ENCODE measurements around the gene INSM2. TPM values are rescaled to one million over a fixed set of nuclear protein-coding genes. Genes with fewer than 3 reads are reported as not detected.

INSM2 gene
- total RNA-seq, 2 experiments from 2014 or later = 0.09 TPM; not detected in 1

- no peak overlapping the region for H3K4me3 ChIP-seq (ENCODE audit: low read depth, low read length, poor library complexity, severe bottlenecking)
- no peaks in the 10 kb centered on the region for H3K79me2 ChIP-seq (ENCODE audit: insufficient read depth, low read depth, low read length)
- H3K36me3 ChIP-seq (ENCODE audit: insufficient read depth, low read length) = no peaks in the 10 kb centered on the region
- H3K9me3 ChIP-seq (ENCODE audit: low read length) = no peaks in the 10 kb centered on the region
- BruUV-seq (replicated peaks) = no TSS peak
- H3K9me2 ChIP-seq (ENCODE audit: insufficient read depth, low read length) = no peaks in the 10 kb centered on the region
- H3K4me1 ChIP-seq (ENCODE audit: insufficient read depth, low read length, poor library complexity, severe bottlenecking) = no peaks in the 10 kb centered on the region
- POLR2A ChIA-PET = interaction anchor here (1.0 kb wide), 1 partner anchor 12 kb away, joined by 8 read pairs; no protein-coding TSS in a partner anchor
- TF ChIP-seq CTCF (conservative IDR thresholded peaks at IDR 0.05; ENCODE audit: low read length) (no peak), EZH2phosphoT487 (IDR thresholded peaks at IDR 0.05; ENCODE audit: borderline replicate concordance, low read depth, low read length) (no peak)
- DNase-seq (ENCODE audit: low spot score) = no peak
- CTCF ChIA-PET (ENCODE audit: unreplicated experiment) = no interaction called here
- H3K4me2 ChIP-seq (ENCODE audit: low read length) = no peak overlapping the region
- no peaks in the 10 kb centered on the region for H4K20me1 ChIP-seq (ENCODE audit: insufficient read depth, low read length)
- intact Hi-C loops (cut with micrococcal nuclease; ENCODE audit: unreplicated experiment) = no loop called here
- no peak overlapping the region for H2AFZ ChIP-seq (ENCODE audit: low read length)
- H3K27ac ChIP-seq (ENCODE audit: low read depth, low read length, poor library complexity, severe bottlenecking) = no peak overlapping the region
Observed at GRCh38 chr14:35578135-35578534, 44.2 kb downstream of the INSM2 start.

- H3K4me2 ChIP-seq (ENCODE audit: low read length) = no peak overlapping the region
- no peak overlapping the region for H3K4me3 ChIP-seq (ENCODE audit: low read depth, low read length, poor library complexity, severe bottlenecking)
- POLR2A ChIA-PET = interaction anchor here (0.6 kb wide), 1 partner anchor 31 kb away, joined by 3 read pairs; no protein-coding TSS in a partner anchor
- H3K4me1 ChIP-seq (ENCODE audit: insufficient read depth, low read length, poor library complexity, severe bottlenecking) = no peaks in the 10 kb centered on the region
- no peaks in the 10 kb centered on the region for H3K9me2 ChIP-seq (ENCODE audit: insufficient read depth, low read length)
- BruUV-seq (replicated peaks) = no TSS peak
- no peaks in the 10 kb centered on the region for H3K9me3 ChIP-seq (ENCODE audit: low read length)
- DNase-seq (ENCODE audit: low spot score) = no peak
- TF ChIP-seq EZH2phosphoT487 (IDR thresholded peaks at IDR 0.05; ENCODE audit: borderline replicate concordance, low read depth, low read length) (no peak), CTCF (conservative IDR thresholded peaks at IDR 0.05; ENCODE audit: low read length) (no peak)
- CTCF ChIA-PET (ENCODE audit: unreplicated experiment) = no interaction called here
- intact Hi-C loops (cut with micrococcal nuclease; ENCODE audit: unreplicated experiment) = no loop called here
- no peaks in the 10 kb centered on the region for H3K79me2 ChIP-seq (ENCODE audit: insufficient read depth, low read depth, low read length)
- H2AFZ ChIP-seq (ENCODE audit: low read length) = no peak overlapping the region
- no peaks in the 10 kb centered on the region for H4K20me1 ChIP-seq (ENCODE audit: insufficient read depth, low read length)
- no peak overlapping the region for H3K27ac ChIP-seq (ENCODE audit: low read depth, low read length, poor library complexity, severe bottlenecking)
- H3K36me3 ChIP-seq (ENCODE audit: insufficient read depth, low read length) = no peaks in the 10 kb centered on the region
Observed at GRCh38 chr14:35578639-35579038, 44.7 kb downstream of the INSM2 start.

Other genes with a start within 250 kb of the INSM2 start
- gene PSMA6, start 241.8 kb upstream of the INSM2 start, total RNA-seq (2014; rRNA removed; shearing (Covaris generic)) = 208 and 216 TPM in 2 replicates
- gene PSMA6, start 241.8 kb upstream of the INSM2 start, total RNA-seq (2022) = 249 and 267 TPM in 2 replicates
- gene NFKBIA, start 129.4 kb upstream of the INSM2 start, total RNA-seq (2014; rRNA removed; shearing (Covaris generic)) = 100 and 109 TPM in 2 replicates
- 37.0 and 43.6 TPM in 2 replicates for gene NFKBIA, start 129.4 kb upstream of the INSM2 start, total RNA-seq (2022)

Data from OCI-LY7 (cell line).